MM.1S (cell line): Measurements from ENCODE around the gene TNK2.

ENCODE experiments used
- DNase-seq: peaks from one replicate; pipeline ENCODE4 v3.0.0-alpha.2; 2015
- H2AFZ ChIP-seq: fragments of 300-600 bp; sonication (generic); 2 replicates; pipeline ENCODE4 v1.6.0; 2016; ENCODE audit warnings: antibody characterized with exemption, low read length
- H3F3A ChIP-seq: fragments of 300-600 bp; sonication (generic); 2 replicates; pipeline ENCODE4 v1.6.1; 2016; ENCODE audit warnings: mild to moderate bottlenecking, antibody characterized with exemption, low read length, moderate library complexity, mixed read lengths; ENCODE audit not compliant: insufficient read depth
- H3K27ac ChIP-seq: fragments of 300-600 bp; sonication (generic); 2 replicates; pipeline ENCODE4 v1.5.1; 2016; ENCODE audit warnings: mild to moderate bottlenecking, low read length
- H3K27me3 ChIP-seq: fragments of 300-600 bp; sonication (generic); replicated peaks from 2 replicates; pipeline ENCODE4 v1.6.0; 2016; ENCODE audit warnings: low read length; ENCODE audit not compliant: insufficient read depth
- H3K36me3 ChIP-seq: fragments of 300-600 bp; sonication (generic); replicated peaks from 2 replicates; pipeline ENCODE4 v1.6.1; 2016; ENCODE audit warnings: mild to moderate bottlenecking, low read length, mixed read lengths; ENCODE audit not compliant: insufficient read depth
- H3K4me1 ChIP-seq: fragments of 300-600 bp; sonication (generic); 2 replicates; pipeline ENCODE4 v1.6.1; 2016; ENCODE audit warnings: low read length, mixed read lengths
- H3K4me2 ChIP-seq: fragments of 300-600 bp; sonication (generic); 2 replicates; pipeline ENCODE4 v1.6.0; 2016; ENCODE audit warnings: low read depth, low read length
- H3K4me3 ChIP-seq: fragments of 300-600 bp; sonication (generic); 2 replicates; pipeline ENCODE4 v1.5.1; 2016; ENCODE audit warnings: low read length, mixed read lengths
- H3K79me2 ChIP-seq: fragments of 300-600 bp; sonication (generic); 2 replicates; pipeline ENCODE4 v1.6.1; 2016; ENCODE audit warnings: mixed run types, low read length, mixed read lengths
- H3K9ac ChIP-seq: fragments of 300-600 bp; sonication (generic); 2 replicates; pipeline ENCODE4 v1.6.1; 2016; ENCODE audit warnings: low read length, mixed read lengths
- H3K9me2 ChIP-seq: fragments of 300-600 bp; sonication (generic); replicated peaks from 2 replicates; pipeline ENCODE4 v1.6.1; 2016; ENCODE audit warnings: mild to moderate bottlenecking, low read length, mixed read lengths; ENCODE audit not compliant: insufficient read depth
- H3K9me3 ChIP-seq: fragments of 300-600 bp; sonication (generic); replicated peaks from 2 replicates; pipeline ENCODE4 v1.6.1; 2016; ENCODE audit warnings: mild to moderate bottlenecking, low read length, mixed read lengths; ENCODE audit not compliant: insufficient read depth
- H4K20me1 ChIP-seq: fragments of 300-600 bp; sonication (generic); 2 replicates; pipeline ENCODE4 v1.6.1; 2016; ENCODE audit warnings: mild to moderate bottlenecking, low read length, moderate library complexity, mixed read lengths; ENCODE audit not compliant: insufficient read depth
- CTCF ChIP-seq: fragments of 300-600 bp; sonication (generic); IDR thresholded peaks from 2 replicates; pipeline ENCODE4 v1.5.1; 2016; ENCODE audit warnings: antibody characterized with exemption, low read length, mixed read lengths
- EZH2 ChIP-seq: fragments of 300-600 bp; sonication (generic); optimal IDR thresholded peaks from 2 replicates; pipeline ENCODE3; 2017; ENCODE audit warnings: low read depth, mild to moderate bottlenecking, antibody characterized with exemption, low read length, mixed read lengths
- EZH2phosphoT487 ChIP-seq: fragments of 300-600 bp; sonication (generic); IDR thresholded peaks from 2 replicates; pipeline ENCODE4 v1.6.1; 2018; ENCODE audit warnings: antibody characterized with exemption, low read length

Gene TNK2

GRCh38 chr3:195921334-195921791 is 13.0 kb upstream of the TNK2 start:
- no peak overlapping the region for H3K9ac ChIP-seq
- H2AFZ ChIP-seq, result no peak overlapping the region
- no peak overlapping the region for H3K27ac ChIP-seq
- H3K4me3 ChIP-seq, result no peak overlapping the region
- H3K4me2 ChIP-seq, result no peak overlapping the region
- H3K27me3 ChIP-seq, result no peaks in the 10 kb centered on the region
- no peaks in the 10 kb centered on the region for H3K79me2 ChIP-seq
- no peaks in the 10 kb centered on the region for H4K20me1 ChIP-seq
- no peaks in the 10 kb centered on the region for H3K9me2 ChIP-seq
- TF ChIP-seq EZH2phosphoT487, result no peak
- TF ChIP-seq CTCF, result no peak
- TF ChIP-seq EZH2, result no peak
- no peaks in the 10 kb centered on the region for H3F3A ChIP-seq
- H3K9me3 ChIP-seq, result no peaks in the 10 kb centered on the region
- no peak for DNase-seq
- H3K4me1 ChIP-seq, result no peaks in the 10 kb centered on the region
- no peaks in the 10 kb centered on the region for H3K36me3 ChIP-seq

GRCh38 chr3:195918176-195918575 is 9.8 kb upstream of the TNK2 start:
- no peak overlapping the region for H3K4me2 ChIP-seq

GRCh38 chr3:195916991-195917390 is 8.6 kb upstream of the TNK2 start:
- Histone ChIP-seq H3K4me3 (no peak overlapping the region), H3K79me2 (no peaks in the 10 kb centered on the region), H4K20me1 (no peaks in the 10 kb centered on the region), H3K4me2 (no peak overlapping the region), H3K9me3 (no peaks in the 10 kb centered on the region), H3K9ac (no peak overlapping the region), H3K27ac (no peak overlapping the region), H3F3A (no peaks in the 10 kb centered on the region), H3K27me3 (no peaks in the 10 kb centered on the region), H3K36me3 (no peaks in the 10 kb centered on the region), H3K9me2 (no peaks in the 10 kb centered on the region), H3K4me1 (peaks cover 5% of the 10 kb centered on the region), H2AFZ (no peak overlapping the region)
- DNase-seq, result no peak
- TF ChIP-seq CTCF (no peak), EZH2 (no peak), EZH2phosphoT487 (no peak)

More at GRCh38 chr3:195918176-195918575, 9.8 kb upstream of the TNK2 start:
- no peak overlapping the region for H3K9ac ChIP-seq
- H3K27ac ChIP-seq, result no peak overlapping the region
- no peaks in the 10 kb centered on the region for H3K9me3 ChIP-seq
- no peak for TF ChIP-seq EZH2
- TF ChIP-seq EZH2phosphoT487, result no peak
- no peak for TF ChIP-seq CTCF
- no peaks in the 10 kb centered on the region for H3K79me2 ChIP-seq
- no peaks in the 10 kb centered on the region for H3F3A ChIP-seq
- no peaks in the 10 kb centered on the region for H4K20me1 ChIP-seq
- H2AFZ ChIP-seq, result no peak overlapping the region
- peaks cover 5% of the 10 kb centered on the region for H3K4me1 ChIP-seq
- no peak overlapping the region for H3K4me3 ChIP-seq
- DNase-seq, result no peak
- H3K36me3 ChIP-seq, result no peaks in the 10 kb centered on the region
- H3K9me2 ChIP-seq, result no peaks in the 10 kb centered on the region
- H3K27me3 ChIP-seq, result no peaks in the 10 kb centered on the region
